K562 (cell line): Measurements from ENCODE around the gene CSMD2. TPM values are rescaled to one million over a fixed set of nuclear protein-coding genes. Genes with fewer than 3 reads are reported as not detected.

ENCODE experiments used
- ATAC-seq: fragments of 200-7000 bp; cut with Tn5 transposase; 3 replicates; pipeline ENCODE4 v1.9.1; 2020; ENCODE audit warnings: moderate library complexity
- BruUV-seq: library from RNA; stranded (reverse); fragments of 400-500 nt; replicated peaks from 2 replicates; lab custom pipeline; 2021; lab: Mats Ljungman, UMichigan
- CTCF ChIA-PET: fragments of 300-600 bp; formaldehyde crosslinking; extraction: SDS; loops from one replicate; lab custom pipeline; 2021; ENCODE audit warnings: low intra/inter-chr PET ratio; lab: Yijun Ruan, JAX
- POLR2A ChIA-PET: fragments of 300-600, 350-650 bp; sonication (Branson Sonifier 250); formaldehyde crosslinking; extraction: SDS; loops from one replicate; lab custom pipeline; 2021; ENCODE audit warnings: antibody characterized with exemption, inconsistent platforms; lab: Yijun Ruan, JAX
- DNase-seq, 4 experiments: peaks; one replicate each; pipeline versions ENCODE4 v3.0.0 to v3.0.0-alpha.2; 2011 to 2018; ENCODE audit warnings: low spot score in 3 of 4, mixed read lengths in 3 of 4; ENCODE audit errors: extremely low read depth in 1 of 4
- FAIRE-seq: peaks from 2 replicates; lab custom pipeline; 2011; peaks lifted over from hg19 to GRCh38; lab: Jason Lieb, UNC
- H2AFZ ChIP-seq: 2 replicates; pipeline ENCODE4 v1.6.0; 2011; ENCODE audit warnings: low read depth, low read length, control low read depth, inconsistent platforms
- H3K27ac ChIP-seq: fragments of 200-600 bp; 3 replicates; pipeline ENCODE4 v1.8.0; 2011; ENCODE audit warnings: low read depth, mild to moderate bottlenecking, control low read depth, inconsistent platforms, low read length, moderate library complexity, mixed read lengths; ENCODE audit errors: extremely low read depth
- H3K27me3 ChIP-seq, 2 experiments: fragments of 300-600 bp in 1 of 2; 2 replicates in 1 of 2; 3 replicates in 1 of 2; pipeline versions ENCODE4 v1.6.0 to v1.8.0; 2011; ENCODE audit warnings: inconsistent platforms in 2 of 2, low read length in 2 of 2, mild to moderate bottlenecking in 1 of 2, mixed read lengths in 1 of 2, moderate library complexity in 1 of 2; ENCODE audit not compliant: control insufficient read depth in 2 of 2, insufficient read depth in 2 of 2
- H3K36me3 ChIP-seq: fragments of 300-600 bp; 3 replicates; pipeline ENCODE4 v1.8.0; 2011; ENCODE audit warnings: mild to moderate bottlenecking, low read length, inconsistent platforms; ENCODE audit not compliant: control insufficient read depth, insufficient read depth
- H3K4me1 ChIP-seq, 2 experiments: fragments of 200-600 bp in 1 of 2; replicated peaks in 1 of 2; 2 replicates in 1 of 2; 3 replicates in 1 of 2; pipeline versions ENCODE4 v1.5.1 to v1.8.0; 2011; ENCODE audit warnings: inconsistent platforms in 2 of 2, low read length in 2 of 2, mild to moderate bottlenecking in 1 of 2, mixed read lengths in 1 of 2, moderate library complexity in 1 of 2; ENCODE audit not compliant: control insufficient read depth in 2 of 2, insufficient read depth in 2 of 2
- H3K4me2 ChIP-seq: 2 replicates; pipeline ENCODE4 v1.6.1; 2011; ENCODE audit warnings: low read length, control low read depth, inconsistent platforms, mixed read lengths; ENCODE audit not compliant: insufficient read depth
- H3K4me3 ChIP-seq: fragments of 200-600 bp; sonication (generic), shearing (Covaris generic); 2 replicates; pipeline ENCODE4 v1.5.1; 2016; ENCODE audit warnings: control low read depth, inconsistent platforms
- H3K79me2 ChIP-seq: fragments of 200-600 bp; 3 replicates; pipeline ENCODE4 v1.8.0; 2011; ENCODE audit warnings: low read length, inconsistent platforms; ENCODE audit not compliant: control insufficient read depth, insufficient read depth
- H3K9ac ChIP-seq, 2 experiments: 2 replicates each; pipeline versions ENCODE4 v1.6.0 to v1.6.1; 2011; ENCODE audit warnings: low read depth in 2 of 2, low read length in 2 of 2, control low read depth in 1 of 2, inconsistent platforms in 1 of 2, mild to moderate bottlenecking in 1 of 2, mixed read lengths in 1 of 2; ENCODE audit not compliant: insufficient read depth in 1 of 2
- H3K9me1 ChIP-seq: one replicate; pipeline ENCODE4 v1.6.0; 2011; ENCODE audit warnings: inconsistent platforms, mild to moderate bottlenecking, low read length, moderate library complexity; ENCODE audit not compliant: control insufficient read depth, insufficient read depth
- H3K9me3 ChIP-seq: replicated peaks from 2 replicates; pipeline ENCODE4 v1.5.1; 2011; ENCODE audit warnings: low read depth, low read length, inconsistent platforms; ENCODE audit not compliant: control insufficient read depth, insufficient read depth
- H4K20me1 ChIP-seq: replicated peaks from 2 replicates; pipeline ENCODE4 v1.6.1; 2011; ENCODE audit warnings: low read length, inconsistent platforms, mixed read lengths; ENCODE audit not compliant: control insufficient read depth, insufficient read depth
- ADNP ChIP-seq: fragments of 200-800 bp; sonication (Bioruptor generic); IDR thresholded peaks from 2 replicates; pipeline ENCODE4 v1.6.1; 2016; ENCODE audit warnings: missing genetic modification characterization, missing compliant biosample characterization
- E2F3 ChIP-seq: fragments of 250-450 bp; sonication (Bioruptor Pico); IDR thresholded peaks from 2 replicates; pipeline ENCODE4 v1.4.0; 2020; ENCODE audit warnings: mild to moderate bottlenecking
- HIVEP1 ChIP-seq: fragments of 250-450 bp; sonication (Bioruptor Pico); IDR thresholded peaks from 2 replicates; pipeline ENCODE4 v1.4.0; 2020; ENCODE audit warnings: mild to moderate bottlenecking
- NFIX ChIP-seq: fragments of 250-450 bp; sonication (Bioruptor Pico); IDR thresholded peaks from 2 replicates; pipeline ENCODE4 v1.4.0; 2020; ENCODE audit warnings: low read depth, mild to moderate bottlenecking, moderate library complexity
- NONO ChIP-seq, 2 experiments: fragments of 200-400 bp in 1 of 2; fragments of 450-650 bp in 1 of 2; formaldehyde crosslinking in 1 of 2; IDR thresholded peaks; 2 replicates each; pipeline ENCODE4 v1.6.1; 2017; ENCODE audit warnings: low read depth in 2 of 2, mild to moderate bottlenecking in 2 of 2, moderate library complexity in 2 of 2, low read length in 1 of 2
- PTRF ChIP-seq: fragments of 450-650 bp; IDR thresholded peaks from 2 replicates; pipeline ENCODE4 v1.6.1; 2016; ENCODE audit warnings: mild to moderate bottlenecking, missing genetic modification characterization, missing compliant biosample characterization
- SP2 ChIP-seq: IDR thresholded peaks from 2 replicates; pipeline ENCODE4 v1.6.1; 2011; ENCODE audit warnings: mild to moderate bottlenecking, low read depth, low read length, moderate library complexity; ENCODE audit not compliant: poor library complexity, severe bottlenecking; ENCODE audit errors: extremely low read depth
- ZBTB7A ChIP-seq: IDR thresholded peaks from 2 replicates; pipeline ENCODE4 v1.6.1; 2011; ENCODE audit warnings: low read depth, mild to moderate bottlenecking, low read length, moderate library complexity, borderline replicate concordance; ENCODE audit not compliant: control insufficient read depth
- ZNF311 ChIP-seq: fragments of 250-450 bp; sonication (Bioruptor Pico); IDR thresholded peaks from 2 replicates; pipeline ENCODE4 v1.4.0; 2020; ENCODE audit warnings: mild to moderate bottlenecking, moderate library complexity
- ZNF551 ChIP-seq: fragments of 250-450 bp; sonication (Bioruptor Pico); IDR thresholded peaks from 2 replicates; pipeline ENCODE4 v1.5.0; 2021; ENCODE audit warnings: mild to moderate bottlenecking, moderate library complexity
- WGBS: fragments of 100-300 bp; shearing (Covaris generic); methylation state at CpG from one replicate; pipeline ENCODE4 v1.1.6; 2016; ENCODE audit warnings: low coverage, mixed read lengths; ENCODE audit not compliant: insufficient coverage; ENCODE audit errors: missing lambda C conversion rate; 5-methylcytosine and 5-hydroxymethylcytosine counted together
- in situ Hi-C: fragments of 300-500 bp; cut with MboI; formaldehyde crosslinking; loops from 4 replicates; pipeline ENCODE4 v1.15.0; 2018; ENCODE audit warnings: inconsistent platforms, mixed read lengths
- intact Hi-C: fragments of 100-400 bp; cut with micrococcal nuclease; formaldehyde crosslinking; loops from 2 replicates; pipeline ENCODE4 v1.14.2; 2022
- polyA plus RNA-seq, 8 experiments: library from polyadenylated mRNA; depleted of rRNA in 4 of 8; stranded (reverse) in 5 of 8; unstranded in 3 of 8; fragments of >200 nt; fragmentation: Nextera tagmentation in 2 of 8; fragmentation: Illumina TruSeq in 1 of 8; extraction: Ambion mirVana in 2 of 8; extraction: Trizol in 1 of 8; gene quantifications; 2 replicates each; pipeline versions ENCODE4 v1.2.1 to v1.2.3, GENCODE V29; 2011 to 2014; ENCODE audit warnings: inconsistent platforms in 1 of 8, missing spikeins in 1 of 8
- total RNA-seq, 7 experiments: library from RNA; depleted of rRNA in 6 of 7; stranded (reverse); fragments of >200 nt in 6 of 7; fragmentation: Illumina TruSeq in 2 of 7; extraction: Trizol in 2 of 7; gene quantifications; 2 replicates each; pipeline versions ENCODE4 v1.2.1 to v1.2.3, GENCODE V29; 2011 to 2021; ENCODE audit warnings: low replicate concordance in 1 of 7
- TF ChIP-seq, protein P1 (sequence below): sonication (generic); formaldehyde crosslinking; IDR thresholded peaks from 2 replicates; pipeline ENCODE4 v1.8.0; 2022; ENCODE audit warnings: missing genetic modification reagents, mild to moderate bottlenecking, borderline replicate concordance
- TF ChIP-seq, protein P2 (sequence below), 2 experiments: fragments of 150-350 bp in 1 of 2; IDR thresholded peaks; 2 replicates each; pipeline ENCODE4 v1.6.1; 2012 to 2016; ENCODE audit warnings: low read depth in 2 of 2, low read length in 2 of 2, mild to moderate bottlenecking in 1 of 2, moderate library complexity in 1 of 2

Gene CSMD2
- total and polyA plus RNA-seq, 9 of the 15 experiments (the other 6 are each of a cell fraction or from before 2014, with no cell fraction given): not detected

DNA sequence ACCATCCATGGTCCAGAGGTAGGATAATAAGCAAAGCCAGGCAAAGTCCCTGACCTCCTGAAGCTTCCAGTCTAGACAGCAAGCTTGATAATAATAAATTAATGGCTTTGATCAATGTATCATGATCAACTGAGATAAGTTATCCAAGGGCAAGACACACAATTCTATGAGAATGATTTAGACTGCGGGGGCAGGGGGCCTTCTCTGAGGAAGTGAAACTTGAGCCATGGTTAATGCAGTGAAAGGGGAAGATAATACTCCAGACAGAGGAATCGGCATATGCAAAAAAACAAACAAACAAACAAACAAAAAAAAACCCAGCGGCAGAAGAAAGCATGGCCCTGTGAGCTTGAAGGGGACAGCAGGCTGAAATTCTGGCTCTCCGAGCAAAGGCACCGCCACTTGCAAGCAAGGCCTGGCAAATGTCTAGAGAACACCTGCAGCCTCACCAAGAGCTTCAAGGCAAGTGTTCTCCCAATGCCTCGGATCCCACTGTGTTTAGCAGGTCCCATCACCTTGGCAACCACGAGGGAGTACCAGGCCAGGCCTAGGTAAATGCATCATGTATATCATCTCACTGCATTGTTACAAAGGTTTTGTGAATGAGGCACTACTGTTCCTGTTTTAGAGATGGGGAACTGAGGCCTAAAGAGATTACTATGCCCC lies 24.9 kb downstream of the CSMD2 start:
- BruUV-seq: no TSS peak

DNA sequence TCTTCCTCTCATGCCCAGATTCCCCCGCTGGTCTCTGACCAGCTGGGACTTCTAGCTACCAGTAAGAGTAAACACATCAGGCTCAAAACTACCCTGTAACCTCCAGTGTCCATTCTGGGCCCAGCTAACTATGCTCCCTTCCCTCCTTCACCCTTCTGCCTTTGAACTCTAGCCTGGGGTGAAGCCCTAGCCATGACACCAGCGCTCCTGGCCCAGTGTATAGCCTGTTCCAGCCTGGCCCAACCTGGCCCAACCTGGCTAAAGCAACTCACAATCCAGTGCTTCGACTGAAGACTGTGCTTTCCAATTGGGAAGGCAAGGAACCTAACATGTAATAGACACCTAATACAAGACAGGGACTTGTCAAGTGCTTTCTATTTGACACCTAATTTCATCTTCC lies 27.6 kb downstream of the CSMD2 start:
- H3K9me1 ChIP-seq: no peaks in the 10 kb centered on the region
- no peak for TF ChIP-seq E2F3
- no peak for TF ChIP-seq ZNF551 (CRISPR knock-in tag)
- TF ChIP-seq, protein P1, sequence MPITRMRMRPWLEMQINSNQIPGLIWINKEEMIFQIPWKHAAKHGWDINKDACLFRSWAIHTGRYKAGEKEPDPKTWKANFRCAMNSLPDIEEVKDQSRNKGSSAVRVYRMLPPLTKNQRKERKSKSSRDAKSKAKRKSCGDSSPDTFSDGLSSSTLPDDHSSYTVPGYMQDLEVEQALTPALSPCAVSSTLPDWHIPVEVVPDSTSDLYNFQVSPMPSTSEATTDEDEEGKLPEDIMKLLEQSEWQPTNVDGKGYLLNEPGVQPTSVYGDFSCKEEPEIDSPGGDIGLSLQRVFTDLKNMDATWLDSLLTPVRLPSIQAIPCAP (CRISPR knock-in tag): no peak
- no peak for TF ChIP-seq PTRF
- no peak for TF ChIP-seq ZNF311 (CRISPR knock-in tag)
- TF ChIP-seq SP2: no peak
- TF ChIP-seq NFIX (CRISPR knock-in tag): no peak
- TF ChIP-seq, protein P2, sequence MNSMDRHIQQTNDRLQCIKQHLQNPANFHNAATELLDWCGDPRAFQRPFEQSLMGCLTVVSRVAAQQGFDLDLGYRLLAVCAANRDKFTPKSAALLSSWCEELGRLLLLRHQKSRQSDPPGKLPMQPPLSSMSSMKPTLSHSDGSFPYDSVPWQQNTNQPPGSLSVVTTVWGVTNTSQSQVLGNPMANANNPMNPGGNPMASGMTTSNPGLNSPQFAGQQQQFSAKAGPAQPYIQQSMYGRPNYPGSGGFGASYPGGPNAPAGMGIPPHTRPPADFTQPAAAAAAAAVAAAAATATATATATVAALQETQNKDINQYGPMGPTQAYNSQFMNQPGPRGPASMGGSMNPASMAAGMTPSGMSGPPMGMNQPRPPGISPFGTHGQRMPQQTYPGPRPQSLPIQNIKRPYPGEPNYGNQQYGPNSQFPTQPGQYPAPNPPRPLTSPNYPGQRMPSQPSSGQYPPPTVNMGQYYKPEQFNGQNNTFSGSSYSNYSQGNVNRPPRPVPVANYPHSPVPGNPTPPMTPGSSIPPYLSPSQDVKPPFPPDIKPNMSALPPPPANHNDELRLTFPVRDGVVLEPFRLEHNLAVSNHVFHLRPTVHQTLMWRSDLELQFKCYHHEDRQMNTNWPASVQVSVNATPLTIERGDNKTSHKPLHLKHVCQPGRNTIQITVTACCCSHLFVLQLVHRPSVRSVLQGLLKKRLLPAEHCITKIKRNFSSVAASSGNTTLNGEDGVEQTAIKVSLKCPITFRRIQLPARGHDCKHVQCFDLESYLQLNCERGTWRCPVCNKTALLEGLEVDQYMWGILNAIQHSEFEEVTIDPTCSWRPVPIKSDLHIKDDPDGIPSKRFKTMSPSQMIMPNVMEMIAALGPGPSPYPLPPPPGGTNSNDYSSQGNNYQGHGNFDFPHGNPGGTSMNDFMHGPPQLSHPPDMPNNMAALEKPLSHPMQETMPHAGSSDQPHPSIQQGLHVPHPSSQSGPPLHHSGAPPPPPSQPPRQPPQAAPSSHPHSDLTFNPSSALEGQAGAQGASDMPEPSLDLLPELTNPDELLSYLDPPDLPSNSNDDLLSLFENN (IDR thresholded peaks at IDR 0.05; ENCODE audit: low read depth in 2 of 2, low read length in 2 of 2): no peak
- no peak for TF ChIP-seq ZBTB7A
- TF ChIP-seq, all 486 proteins: peak for 0
- Histone ChIP-seq H3K27me3 (no peaks in the 10 kb centered on the region), H3K36me3 (no peaks in the 10 kb centered on the region), H3K79me2 (no peaks in the 10 kb centered on the region), H3K4me1 (no peaks in the 10 kb centered on the region), H4K20me1 (no peaks in the 10 kb centered on the region), H3K9ac (no peak overlapping the region), H2AFZ (no peak overlapping the region), H3K27ac (no peak overlapping the region), H3K4me2 (no peak overlapping the region), H3K9me3 (no peaks in the 10 kb centered on the region), H3K4me3 (no peak overlapping the region)
- BruUV-seq: no TSS peak
- ATAC-seq: no peak
- ChIA-PET POLR2A (interaction anchor here (0.6 kb wide), 1 partner anchor 23 kb away, joined by 4 read pairs; no protein-coding TSS in a partner anchor), CTCF (no interaction called here)
- 0% methylated on average over 3 of the region's 3 CpGs for WGBS
- in situ Hi-C loops: no loop called here
- FAIRE-seq: no peak
- DNase-seq: no peak
- intact Hi-C loops: no loop called here

More for the DNA sequence above, 24.9 kb downstream of the CSMD2 start:
- in situ Hi-C loops (no loop called here), intact Hi-C loops (no loop called here)
- no peak for ATAC-seq
- TF ChIP-seq HIVEP1 (CRISPR knock-in tag): no peak
- no peak for TF ChIP-seq ADNP (tag)
- TF ChIP-seq NONO (IDR thresholded peaks at IDR 0.05; ENCODE audit: low read depth in 2 of 2, low read length in 1 of 2): no peak
- Histone ChIP-seq H3K36me3 (no peaks in the 10 kb centered on the region), H3K27me3 (no peaks in the 10 kb centered on the region; a peak in 1 of 5 replicates), H3K79me2 (no peaks in the 10 kb centered on the region), H3K4me3 (no peak overlapping the region), H3K4me1 (no peaks in the 10 kb centered on the region), H3K9ac (no peak overlapping the region), H3K27ac (no peak overlapping the region), H2AFZ (no peak overlapping the region), H3K9me1 (no peaks in the 10 kb centered on the region), H4K20me1 (no peaks in the 10 kb centered on the region), H3K9me3 (no peaks in the 10 kb centered on the region), H3K4me2 (no peak overlapping the region)
- ChIA-PET POLR2A (no interaction called here), CTCF (no interaction called here)
- no peak for FAIRE-seq
- DNase-seq: no peak
- WGBS: 1% methylated on average over 7 of the region's 7 CpGs
